H1 (cell line): ENCODE data around the gene ARHGEF7.

ENCODE experiments used
- POLR2A ChIP-seq, 2 experiments: IDR thresholded peaks; 1 replicate in 1 of 2; 2 replicates in 1 of 2; pipeline ENCODE4 v1.6.1; 2011; ENCODE audit warnings: low read depth in 2 of 2, low read length in 2 of 2, mild to moderate bottlenecking in 2 of 2; ENCODE audit errors: control extremely low read depth in 1 of 2
- POLR2AphosphoS5 ChIP-seq: IDR thresholded peaks from 2 replicates; pipeline ENCODE4 v1.6.1; 2011; ENCODE audit warnings: low read depth, low read length
- RFX5 ChIP-seq: IDR thresholded peaks from 2 replicates; pipeline ENCODE4 v1.6.1; 2011; ENCODE audit warnings: low read depth, low read length, improper control_type of control experiment, borderline replicate concordance
- ZNF274 ChIP-seq: IDR thresholded peaks from 2 replicates; pipeline ENCODE4 v1.7.0; 2012; ENCODE audit warnings: low read length, borderline replicate concordance; ENCODE audit errors: extremely low read depth
- TF ChIP-seq, protein P1 (sequence below), 3 experiments: IDR thresholded peaks; 1 replicate in 2 of 3; 2 replicates in 1 of 3; pipeline versions ENCODE4 v1.5.1 to v1.6.1; 2011; ENCODE audit warnings: low read length in 3 of 3, mild to moderate bottlenecking in 3 of 3, inconsistent platforms in 2 of 3, low read depth in 1 of 3, moderate library complexity in 1 of 3; ENCODE audit not compliant: insufficient read depth in 1 of 3; ENCODE audit errors: control extremely low read depth in 1 of 3
- TF ChIP-seq, protein P2 (sequence below): IDR thresholded peaks from 2 replicates; pipeline ENCODE4 v1.6.1; 2011; ENCODE audit warnings: low read length, improper control_type of control experiment

DNA sequence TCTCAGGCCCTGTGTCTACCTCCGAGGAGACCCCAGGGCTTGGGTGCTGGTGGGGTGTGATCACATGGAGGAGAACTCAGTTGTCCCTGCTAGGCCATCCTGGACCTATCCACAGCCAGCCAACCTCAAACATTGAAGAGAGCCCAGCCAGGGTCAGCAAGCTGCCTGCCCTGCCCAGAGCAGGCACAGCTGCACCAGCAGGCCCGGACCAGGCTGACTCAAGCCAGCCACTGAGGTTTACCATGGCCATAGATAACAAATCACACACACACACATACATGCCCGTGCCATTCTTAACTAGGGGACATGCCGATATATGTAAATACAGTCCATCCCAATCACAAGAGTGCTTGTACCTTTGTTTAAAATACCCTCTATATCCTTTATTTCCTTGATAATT, 8.1 kb downstream of the ARHGEF7 start:
- TF ChIP-seq, protein P1, sequence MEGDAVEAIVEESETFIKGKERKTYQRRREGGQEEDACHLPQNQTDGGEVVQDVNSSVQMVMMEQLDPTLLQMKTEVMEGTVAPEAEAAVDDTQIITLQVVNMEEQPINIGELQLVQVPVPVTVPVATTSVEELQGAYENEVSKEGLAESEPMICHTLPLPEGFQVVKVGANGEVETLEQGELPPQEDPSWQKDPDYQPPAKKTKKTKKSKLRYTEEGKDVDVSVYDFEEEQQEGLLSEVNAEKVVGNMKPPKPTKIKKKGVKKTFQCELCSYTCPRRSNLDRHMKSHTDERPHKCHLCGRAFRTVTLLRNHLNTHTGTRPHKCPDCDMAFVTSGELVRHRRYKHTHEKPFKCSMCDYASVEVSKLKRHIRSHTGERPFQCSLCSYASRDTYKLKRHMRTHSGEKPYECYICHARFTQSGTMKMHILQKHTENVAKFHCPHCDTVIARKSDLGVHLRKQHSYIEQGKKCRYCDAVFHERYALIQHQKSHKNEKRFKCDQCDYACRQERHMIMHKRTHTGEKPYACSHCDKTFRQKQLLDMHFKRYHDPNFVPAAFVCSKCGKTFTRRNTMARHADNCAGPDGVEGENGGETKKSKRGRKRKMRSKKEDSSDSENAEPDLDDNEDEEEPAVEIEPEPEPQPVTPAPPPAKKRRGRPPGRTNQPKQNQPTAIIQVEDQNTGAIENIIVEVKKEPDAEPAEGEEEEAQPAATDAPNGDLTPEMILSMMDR (IDR thresholded peaks at IDR 0.05; ENCODE audit: control extremely low read depth in 1 of 3, insufficient read depth in 1 of 3, low read depth in 1 of 3, low read length in 3 of 3), result no peak
- TF ChIP-seq, protein P2, sequence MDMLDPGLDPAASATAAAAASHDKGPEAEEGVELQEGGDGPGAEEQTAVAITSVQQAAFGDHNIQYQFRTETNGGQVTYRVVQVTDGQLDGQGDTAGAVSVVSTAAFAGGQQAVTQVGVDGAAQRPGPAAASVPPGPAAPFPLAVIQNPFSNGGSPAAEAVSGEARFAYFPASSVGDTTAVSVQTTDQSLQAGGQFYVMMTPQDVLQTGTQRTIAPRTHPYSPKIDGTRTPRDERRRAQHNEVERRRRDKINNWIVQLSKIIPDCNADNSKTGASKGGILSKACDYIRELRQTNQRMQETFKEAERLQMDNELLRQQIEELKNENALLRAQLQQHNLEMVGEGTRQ, result no peak
- TF ChIP-seq POLR2AphosphoS5 (no peak), RFX5 (no peak), ZNF274 (no peak), POLR2A (IDR thresholded peaks at IDR 0.05; ENCODE audit: control extremely low read depth in 1 of 2, low read depth in 2 of 2, low read length in 2 of 2) (no peak)
